Measurements from ENCODE around the gene PDE4A.

PDE4A gene

DNA sequence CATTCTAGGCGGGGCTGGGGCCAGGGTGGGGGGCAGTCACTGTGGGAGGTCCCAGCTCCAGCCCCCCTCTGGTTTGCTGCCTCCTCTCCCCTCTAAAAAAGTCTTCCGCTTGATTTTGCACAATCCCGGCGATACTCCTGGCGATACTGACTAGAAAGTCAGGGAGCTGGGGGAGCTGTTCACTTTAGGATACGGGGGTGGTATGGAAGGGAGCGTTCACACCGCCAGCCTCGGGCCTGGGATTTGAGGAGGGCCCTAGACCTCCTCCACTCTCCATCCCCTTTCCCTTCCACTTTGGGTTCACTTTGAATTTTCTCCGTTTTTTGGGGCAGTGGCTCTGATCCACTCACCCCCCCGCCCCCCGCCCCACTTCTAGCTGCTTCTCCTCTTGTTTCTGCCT, 47.8 kb downstream of the PDE4A start:
- no peak for TF ChIP-seq TAF1 (IDR thresholded peaks at IDR 0.05; ENCODE audit: borderline replicate concordance, insufficient read depth, low read length)
- no peak for TF ChIP-seq POLR2AphosphoS5 (IDR thresholded peaks at IDR 0.05; ENCODE audit: low read depth, low read length)
- TF ChIP-seq FOXP2 (optimal IDR thresholded peaks at IDR 0.05; ENCODE audit: borderline replicate concordance, extremely low read depth, extremely low read length, insufficient read depth), result no peak
- no peak for TF ChIP-seq SIN3A (IDR thresholded peaks at IDR 0.05; ENCODE audit: borderline replicate concordance, insufficient read depth, low read length)
- TF ChIP-seq, protein P1, sequence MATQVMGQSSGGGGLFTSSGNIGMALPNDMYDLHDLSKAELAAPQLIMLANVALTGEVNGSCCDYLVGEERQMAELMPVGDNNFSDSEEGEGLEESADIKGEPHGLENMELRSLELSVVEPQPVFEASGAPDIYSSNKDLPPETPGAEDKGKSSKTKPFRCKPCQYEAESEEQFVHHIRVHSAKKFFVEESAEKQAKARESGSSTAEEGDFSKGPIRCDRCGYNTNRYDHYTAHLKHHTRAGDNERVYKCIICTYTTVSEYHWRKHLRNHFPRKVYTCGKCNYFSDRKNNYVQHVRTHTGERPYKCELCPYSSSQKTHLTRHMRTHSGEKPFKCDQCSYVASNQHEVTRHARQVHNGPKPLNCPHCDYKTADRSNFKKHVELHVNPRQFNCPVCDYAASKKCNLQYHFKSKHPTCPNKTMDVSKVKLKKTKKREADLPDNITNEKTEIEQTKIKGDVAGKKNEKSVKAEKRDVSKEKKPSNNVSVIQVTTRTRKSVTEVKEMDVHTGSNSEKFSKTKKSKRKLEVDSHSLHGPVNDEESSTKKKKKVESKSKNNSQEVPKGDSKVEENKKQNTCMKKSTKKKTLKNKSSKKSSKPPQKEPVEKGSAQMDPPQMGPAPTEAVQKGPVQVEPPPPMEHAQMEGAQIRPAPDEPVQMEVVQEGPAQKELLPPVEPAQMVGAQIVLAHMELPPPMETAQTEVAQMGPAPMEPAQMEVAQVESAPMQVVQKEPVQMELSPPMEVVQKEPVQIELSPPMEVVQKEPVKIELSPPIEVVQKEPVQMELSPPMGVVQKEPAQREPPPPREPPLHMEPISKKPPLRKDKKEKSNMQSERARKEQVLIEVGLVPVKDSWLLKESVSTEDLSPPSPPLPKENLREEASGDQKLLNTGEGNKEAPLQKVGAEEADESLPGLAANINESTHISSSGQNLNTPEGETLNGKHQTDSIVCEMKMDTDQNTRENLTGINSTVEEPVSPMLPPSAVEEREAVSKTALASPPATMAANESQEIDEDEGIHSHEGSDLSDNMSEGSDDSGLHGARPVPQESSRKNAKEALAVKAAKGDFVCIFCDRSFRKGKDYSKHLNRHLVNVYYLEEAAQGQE (IDR thresholded peaks at IDR 0.05; ENCODE audit: insufficient read depth in 1 of 2, low read depth in 2 of 2, low read length in 2 of 2), result no peak

DNA sequence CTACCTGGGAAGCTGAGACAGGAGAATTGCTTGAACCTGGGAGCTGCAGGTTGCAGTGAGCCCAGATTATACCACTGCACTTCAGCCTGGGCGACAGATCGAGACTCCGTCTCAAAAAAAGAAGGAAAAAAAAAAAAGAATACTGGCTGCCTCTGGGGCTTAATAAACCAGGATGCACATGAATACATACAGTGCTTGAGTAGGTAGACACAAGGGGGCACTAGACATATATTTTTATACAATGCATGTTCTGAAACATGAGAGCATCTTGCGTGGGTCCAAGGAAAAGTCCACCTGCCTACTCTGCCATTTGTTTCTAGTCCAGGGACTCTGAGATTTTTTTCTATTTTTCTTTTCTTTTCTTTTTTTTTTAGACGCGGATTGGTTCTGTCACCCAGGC, 51.6 kb downstream of the PDE4A start:
- no peak for TF ChIP-seq SIN3A (IDR thresholded peaks at IDR 0.05; ENCODE audit: borderline replicate concordance, insufficient read depth, low read length)
- TF ChIP-seq, protein P1 (IDR thresholded peaks at IDR 0.05; ENCODE audit: insufficient read depth in 1 of 2, low read depth in 2 of 2, low read length in 2 of 2), result no peak
- TF ChIP-seq TAF1 (IDR thresholded peaks at IDR 0.05; ENCODE audit: borderline replicate concordance, insufficient read depth, low read length), result no peak
- TF ChIP-seq FOXP2 (optimal IDR thresholded peaks at IDR 0.05; ENCODE audit: borderline replicate concordance, extremely low read depth, extremely low read length, insufficient read depth), result no peak
- no peak for TF ChIP-seq POLR2AphosphoS5 (IDR thresholded peaks at IDR 0.05; ENCODE audit: low read depth, low read length)

DNA sequence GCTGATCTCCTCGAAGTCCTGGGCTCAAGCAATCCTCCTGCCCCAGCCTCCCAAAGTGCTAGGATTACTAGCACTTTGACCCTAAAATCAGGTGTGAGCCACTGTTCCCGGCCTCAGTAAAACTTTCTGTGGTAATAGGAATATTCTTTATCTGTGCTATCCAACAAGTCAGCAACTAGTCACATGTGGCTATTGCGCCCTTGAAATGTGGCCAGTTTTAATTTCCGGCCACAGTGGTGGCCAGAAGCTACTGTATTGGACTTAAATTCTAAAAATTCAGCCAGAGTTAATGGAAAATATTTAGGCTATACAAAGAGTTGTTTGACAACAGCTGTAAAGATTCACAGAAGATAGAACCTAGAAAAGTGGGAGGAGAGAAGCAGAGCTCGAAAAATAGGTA, 52.9 kb downstream of the PDE4A start:
- TF ChIP-seq SIN3A (IDR thresholded peaks at IDR 0.05; ENCODE audit: borderline replicate concordance, insufficient read depth, low read length) (no peak), POLR2AphosphoS5 (IDR thresholded peaks at IDR 0.05; ENCODE audit: low read depth, low read length) (no peak), TAF1 (IDR thresholded peaks at IDR 0.05; ENCODE audit: borderline replicate concordance, insufficient read depth, low read length) (no peak), FOXP2 (optimal IDR thresholded peaks at IDR 0.05; ENCODE audit: borderline replicate concordance, extremely low read depth, extremely low read length, insufficient read depth) (no peak)
- TF ChIP-seq, protein P1 (IDR thresholded peaks at IDR 0.05; ENCODE audit: insufficient read depth in 1 of 2, low read depth in 2 of 2, low read length in 2 of 2), result no peak

DNA sequence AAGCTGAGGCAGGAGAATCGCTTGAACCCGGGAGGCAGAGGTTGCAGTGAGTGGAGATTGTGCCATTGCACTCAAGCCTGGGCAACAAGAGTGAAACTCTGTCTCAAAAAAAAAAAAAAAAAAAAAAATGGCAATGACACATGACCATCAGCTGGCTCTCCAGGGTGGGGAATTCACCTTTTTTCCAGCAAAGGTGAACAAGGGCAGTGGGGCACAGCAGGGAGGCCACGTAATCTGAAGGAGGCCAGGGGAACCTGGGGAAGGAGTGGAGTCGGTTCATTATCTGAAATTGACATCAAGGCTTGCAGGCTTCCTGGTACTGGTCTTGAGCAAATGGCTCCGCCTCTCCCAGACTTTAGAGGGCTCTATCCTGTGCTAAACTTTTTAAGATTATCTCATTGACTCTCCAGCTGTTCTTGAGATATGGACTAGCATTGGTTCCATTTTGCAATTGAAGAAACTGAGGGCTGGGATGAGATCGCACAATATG, 54.7 kb downstream of the PDE4A start:
- TF ChIP-seq FOXP2 (optimal IDR thresholded peaks at IDR 0.05; ENCODE audit: borderline replicate concordance, extremely low read depth, extremely low read length, insufficient read depth) (no peak), POLR2AphosphoS5 (IDR thresholded peaks at IDR 0.05; ENCODE audit: low read depth, low read length) (no peak), SIN3A (IDR thresholded peaks at IDR 0.05; ENCODE audit: borderline replicate concordance, insufficient read depth, low read length) (no peak), TAF1 (IDR thresholded peaks at IDR 0.05; ENCODE audit: borderline replicate concordance, insufficient read depth, low read length) (no peak)
- TF ChIP-seq, protein P1 (IDR thresholded peaks at IDR 0.05; ENCODE audit: insufficient read depth in 1 of 2, low read depth in 2 of 2, low read length in 2 of 2), result no peak

DNA sequence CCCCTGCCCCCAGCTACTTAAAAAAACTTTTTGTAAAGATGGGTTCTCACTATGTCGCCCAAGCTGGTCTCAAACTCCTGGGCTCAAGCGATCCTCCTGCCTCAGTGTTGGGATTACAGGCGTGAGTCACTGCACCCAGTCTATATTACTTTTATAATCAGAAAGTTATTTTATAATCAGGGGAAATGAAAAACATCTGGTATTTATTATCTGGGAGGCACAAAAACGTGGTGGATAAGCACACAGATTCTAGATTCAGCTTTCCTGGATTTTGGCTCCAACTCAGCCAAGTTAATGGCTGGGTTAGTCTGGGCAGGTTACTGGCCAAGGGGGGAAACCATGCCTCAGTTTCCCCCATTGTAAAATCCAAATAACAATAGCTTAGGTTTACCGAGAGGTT, 58.1 kb downstream of the PDE4A start:
- TF ChIP-seq, protein P1 (IDR thresholded peaks at IDR 0.05; ENCODE audit: insufficient read depth in 1 of 2, low read depth in 2 of 2, low read length in 2 of 2), result no peak
- no peak for TF ChIP-seq TAF1 (IDR thresholded peaks at IDR 0.05; ENCODE audit: borderline replicate concordance, insufficient read depth, low read length)
- TF ChIP-seq FOXP2 (optimal IDR thresholded peaks at IDR 0.05; ENCODE audit: borderline replicate concordance, extremely low read depth, extremely low read length, insufficient read depth), result no peak
- TF ChIP-seq SIN3A (IDR thresholded peaks at IDR 0.05; ENCODE audit: borderline replicate concordance, insufficient read depth, low read length), result no peak
- no peak for TF ChIP-seq POLR2AphosphoS5 (IDR thresholded peaks at IDR 0.05; ENCODE audit: low read depth, low read length)
